H1 (cell line): ENCODE measurements around the gene NDUFB1. TPM values are rescaled to one million over a fixed set of nuclear protein-coding genes. Genes with fewer than 3 reads are reported as not detected.

Experiments
- CTCF ChIA-PET: fragments of 300-600 bp; sonication (Branson Sonifier 250); formaldehyde crosslinking; loops from one replicate; lab custom pipeline; 2021; ENCODE audit not compliant: partially characterized antibody; lab: Charles Lee
- POLR2A ChIA-PET: fragments of 300-600 bp; sonication (Branson Sonifier 250); formaldehyde crosslinking; loops from one replicate; lab custom pipeline; 2021; ENCODE audit warnings: inconsistent platforms; ENCODE audit not compliant: partially characterized antibody; lab: Charles Lee
- DNase-seq, 2 experiments: peaks; one replicate each; pipeline versions ENCODE4 v3.0.0 to v3.0.0-alpha.2; 2010 to 2022; ENCODE audit warnings: low spot score in 2 of 2, low read depth in 1 of 2, mixed read lengths in 1 of 2
- FAIRE-seq: peaks from 2 replicates; lab custom pipeline; 2011; peaks lifted over from hg19 to GRCh38; lab: Jason Lieb, UNC
- H2AFZ ChIP-seq: 2 replicates; pipeline ENCODE4 v1.8.1; 2012; ENCODE audit warnings: low read length, inconsistent platforms
- H2AK5ac ChIP-seq: 2 replicates; pipeline ENCODE4 v1.6.1; 2013; ENCODE audit warnings: low read depth, low read length
- H2BK120ac ChIP-seq: replicated peaks from 2 replicates; pipeline ENCODE3; 2013; ENCODE audit warnings: low read depth, low read length, inconsistent platforms
- H2BK12ac ChIP-seq: 2 replicates; pipeline ENCODE4 v1.6.1; 2013; ENCODE audit warnings: low read depth, low read length
- H2BK15ac ChIP-seq: 2 replicates; pipeline ENCODE4 v1.6.1; 2013; ENCODE audit warnings: low read length
- H2BK20ac ChIP-seq: 2 replicates; pipeline ENCODE4 v1.6.1; 2013; ENCODE audit warnings: low read length
- H2BK5ac ChIP-seq: 2 replicates; pipeline ENCODE4 v1.6.1; 2013; ENCODE audit warnings: low read depth, low read length
- H3K14ac ChIP-seq: 2 replicates; pipeline ENCODE4 v1.6.1; 2013; ENCODE audit warnings: inconsistent platforms; ENCODE audit not compliant: insufficient read length
- H3K18ac ChIP-seq: 2 replicates; pipeline ENCODE4 v1.6.1; 2013; ENCODE audit warnings: low read length; ENCODE audit errors: extremely low read depth
- H3K23ac ChIP-seq: 2 replicates; pipeline ENCODE4 v1.6.1; 2013; ENCODE audit warnings: inconsistent platforms; ENCODE audit not compliant: insufficient read length
- H3K23me2 ChIP-seq: 2 replicates; pipeline ENCODE4 v1.6.1; 2013; ENCODE audit warnings: low read depth, low read length
- H3K27ac ChIP-seq: 2 replicates; pipeline ENCODE4 v1.6.1; 2011; ENCODE audit warnings: low read depth, low read length, inconsistent platforms
- H3K27me3 ChIP-seq, 4 experiments: replicated peaks in 1 of 4; 1 replicate in 1 of 4; 2 replicates in 3 of 4; pipeline versions ENCODE4 v1.6.1 to v1.8.1; 2011 to 2013; ENCODE audit warnings: low read length in 3 of 4, mild to moderate bottlenecking in 3 of 4, inconsistent platforms in 2 of 4, mixed read lengths in 2 of 4, moderate library complexity in 1 of 4; ENCODE audit not compliant: control insufficient read depth in 3 of 4, insufficient read depth in 3 of 4; ENCODE audit errors: extremely low read depth in 1 of 4
- H3K36me3 ChIP-seq, 4 experiments: 2 replicates each; pipeline versions ENCODE4 v1.6.1 to v1.8.1; 2011 to 2013; ENCODE audit warnings: mild to moderate bottlenecking in 4 of 4, low read length in 3 of 4, moderate library complexity in 2 of 4, control low read depth in 1 of 4, inconsistent platforms in 1 of 4; ENCODE audit not compliant: insufficient read depth in 4 of 4, control insufficient read depth in 2 of 4
- H3K4ac ChIP-seq: replicated peaks from 2 replicates; pipeline ENCODE3; 2013; ENCODE audit warnings: low read length, low read depth, mixed read lengths, inconsistent platforms; ENCODE audit not compliant: insufficient read length
- H3K4me1 ChIP-seq, 4 experiments: replicated peaks in 1 of 4; 1 replicate in 1 of 4; 2 replicates in 3 of 4; pipeline versions ENCODE4 v1.6.1 to v1.8.1; 2011 to 2013; ENCODE audit warnings: low read length in 3 of 4, inconsistent platforms in 2 of 4, mixed read lengths in 1 of 4; ENCODE audit not compliant: insufficient read depth in 4 of 4, control insufficient read depth in 3 of 4
- H3K4me2 ChIP-seq, 2 experiments: 2 replicates each; pipeline versions ENCODE4 v1.6.1 to v1.8.1; 2011 to 2013; ENCODE audit warnings: low read depth in 2 of 2, low read length in 2 of 2, control low read depth in 1 of 2, inconsistent platforms in 1 of 2, mild to moderate bottlenecking in 1 of 2; ENCODE audit not compliant: insufficient read depth in 1 of 2
- H3K4me3 ChIP-seq, 4 experiments: fragments of 200-600, 300-600 bp in 1 of 4; sonication (generic), shearing (Covaris generic), sonication (Bioruptor Twin) in 1 of 4; 2 replicates each; pipeline versions ENCODE4 v1.5.1 to v1.8.1; 2011 to 2016; ENCODE audit warnings: low read length in 4 of 4, low read depth in 3 of 4, control low read depth in 2 of 4, inconsistent platforms in 2 of 4, mild to moderate bottlenecking in 2 of 4, mixed read lengths in 1 of 4, moderate library complexity in 1 of 4; ENCODE audit not compliant: insufficient read depth in 2 of 4; ENCODE audit errors: extremely low read depth in 1 of 4
- H3K56ac ChIP-seq: replicated peaks from 2 replicates; pipeline ENCODE3; 2013; ENCODE audit warnings: low read depth, mild to moderate bottlenecking, mixed read lengths, low read length, inconsistent platforms; ENCODE audit not compliant: insufficient read length
- H3K79me1 ChIP-seq: 2 replicates; pipeline ENCODE4 v1.6.1; 2013; ENCODE audit warnings: low read depth, low read length, control low read depth
- H3K79me2 ChIP-seq, 2 experiments: 2 replicates each; pipeline versions ENCODE4 v1.6.1 to v1.8.1; 2012 to 2013; ENCODE audit warnings: low read length in 2 of 2, mild to moderate bottlenecking in 2 of 2, inconsistent platforms in 1 of 2; ENCODE audit not compliant: insufficient read depth in 2 of 2, control insufficient read depth in 1 of 2
- H3K9ac ChIP-seq, 4 experiments: replicated peaks in 1 of 4; 1 replicate in 1 of 4; 2 replicates in 3 of 4; pipeline versions ENCODE4 v1.6.1 to v1.8.1; 2011 to 2013; ENCODE audit warnings: low read depth in 3 of 4, low read length in 3 of 4, control low read depth in 2 of 4, mild to moderate bottlenecking in 2 of 4, moderate library complexity in 2 of 4, inconsistent platforms in 1 of 4; ENCODE audit errors: extremely low read depth in 1 of 4
- H3K9me3 ChIP-seq, 2 experiments: 2 replicates each; pipeline versions ENCODE4 v1.6.1 to v1.8.1; 2012 to 2013; ENCODE audit warnings: mild to moderate bottlenecking in 2 of 2, moderate library complexity in 2 of 2, control low read depth in 1 of 2, inconsistent platforms in 1 of 2, low read depth in 1 of 2, low read length in 1 of 2, mixed read lengths in 1 of 2; ENCODE audit not compliant: insufficient read depth in 2 of 2
- H4K20me1 ChIP-seq, 2 experiments: replicated peaks in 1 of 2; 2 replicates each; pipeline versions ENCODE3 to v1.8.1; 2011 to 2013; ENCODE audit warnings: inconsistent platforms in 2 of 2, low read length in 2 of 2, mild to moderate bottlenecking in 1 of 2; ENCODE audit not compliant: insufficient read depth in 2 of 2, control insufficient read depth in 1 of 2
- H4K5ac ChIP-seq: 2 replicates; pipeline ENCODE4 v1.6.1; 2013; ENCODE audit warnings: low read length, low read depth, mixed read lengths, inconsistent platforms; ENCODE audit not compliant: insufficient read length
- H4K8ac ChIP-seq: 2 replicates; pipeline ENCODE4 v1.8.0; 2013; ENCODE audit warnings: mild to moderate bottlenecking, moderate library complexity, low read length, inconsistent platforms; ENCODE audit not compliant: insufficient read depth; ENCODE audit errors: extremely low read depth
- H4K91ac ChIP-seq: replicated peaks from 2 replicates; pipeline ENCODE3; 2013; ENCODE audit warnings: low read length, mixed read lengths, inconsistent platforms; ENCODE audit not compliant: insufficient read length
- EGR1 ChIP-seq: IDR thresholded peaks from 2 replicates; pipeline ENCODE4 v1.6.1; 2011; ENCODE audit warnings: low read depth, low read length, borderline replicate concordance
- KDM5A ChIP-seq: fragments of 200-600 bp; IDR thresholded peaks from 2 replicates; pipeline ENCODE4 v1.7.1; 2012; ENCODE audit warnings: mild to moderate bottlenecking, low read length, inconsistent platforms, mixed read lengths
- NRF1 ChIP-seq: IDR thresholded peaks from 2 replicates; pipeline ENCODE4 v1.6.1; 2011; ENCODE audit warnings: mild to moderate bottlenecking, low read depth, low read length, improper control_type of control experiment
- SP4 ChIP-seq: IDR thresholded peaks from 2 replicates; pipeline ENCODE4 v1.6.1; 2012; ENCODE audit warnings: low read length, inconsistent platforms
- WGBS, 2 experiments: shearing (Covaris generic) in 1 of 2; methylation state at CpG; one replicate each; pipeline versions ENCODE4 v1.1.6 to v1.1.7; 2013 to 2015; ENCODE audit warnings: low lambda C conversion rate in 2 of 2, mixed read lengths in 2 of 2, inconsistent platforms in 1 of 2, low coverage in 1 of 2, missing lambda C conversion rate in 1 of 2; ENCODE audit not compliant: insufficient replicate concordance in 2 of 2, insufficient coverage in 1 of 2, insufficient read length in 1 of 2; ENCODE audit errors: extremely low coverage in 1 of 2, missing lambda C conversion rate in 1 of 2; 5-methylcytosine and 5-hydroxymethylcytosine counted together
- polyA plus RNA-seq, 7 experiments: library from polyadenylated mRNA; depleted of rRNA in 3 of 7; stranded (reverse) in 5 of 7; unstranded in 2 of 7; fragments of >200 nt in 5 of 7; fragments of 200-250 nt in 2 of 7; gene quantifications; 1 replicate in 5 of 7; 2 replicates in 1 of 7; 4 replicates in 1 of 7; pipeline versions ENCODE4 v1.2.1 to v1.2.3, GENCODE V29; 2011 to 2013; ENCODE audit warnings: missing spikeins in 2 of 7, mixed read lengths in 2 of 7
- total RNA-seq: library from RNA; stranded (reverse); fragmentation: NEBNext Ultra II Directional; extraction: Animal tissue kit (Norgen Biotek cat#: 25700); gene quantifications from 2 replicates; pipeline ENCODE4 v1.2.1, GENCODE V29; 2021

The NDUFB1 gene
- total and polyA plus RNA-seq, 2 of the 8 experiments (the other 6 are each of a cell fraction or from before 2014, with no cell fraction given): 124 to 271 TPM

DNA sequence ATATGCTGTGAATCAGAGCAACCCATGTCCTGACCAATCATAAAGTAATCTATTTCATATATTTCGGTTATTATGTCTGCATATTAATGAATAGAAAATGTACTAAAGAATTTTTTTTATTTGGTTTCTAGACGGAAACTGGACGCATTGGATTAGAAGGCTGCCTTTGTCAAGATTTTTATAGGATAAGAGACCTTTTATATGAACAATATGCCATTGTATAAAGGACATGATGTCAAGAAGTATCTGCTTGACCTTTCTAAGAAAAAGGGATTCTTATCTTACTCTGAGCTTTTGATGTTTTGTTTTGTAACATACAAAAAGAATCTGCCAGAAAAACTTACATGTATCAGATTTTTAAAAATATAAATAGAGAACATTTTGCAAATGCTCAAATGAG, 40.0 kb upstream of the NDUFB1 start:
- H3K36me3 ChIP-seq: peaks cover 18 to 94% (median 60%) of the 10 kb centered on the region in 4 experiments
- no peaks in the 10 kb centered on the region for H3K4me1 ChIP-seq
- no peaks in the 10 kb centered on the region for H3K79me1 ChIP-seq
- no peak overlapping the region for H3K4ac ChIP-seq
- H2BK120ac ChIP-seq: no peak overlapping the region
- H3K18ac ChIP-seq: no peak overlapping the region
- H2BK5ac ChIP-seq: no peak overlapping the region
- no peak overlapping the region for H4K8ac ChIP-seq
- H3K23ac ChIP-seq: no peak overlapping the region
- no peak overlapping the region for H3K4me3 ChIP-seq
- no peak overlapping the region for H2BK12ac ChIP-seq
- no peaks in the 10 kb centered on the region for H4K20me1 ChIP-seq
- H2BK20ac ChIP-seq: no peak overlapping the region
- H2AK5ac ChIP-seq: no peak overlapping the region
- H3K27me3 ChIP-seq: no peaks in the 10 kb centered on the region
- H3K9me3 ChIP-seq: peaks cover 8 to 13% of the 10 kb centered on the region in 2 experiments; a peak in 3 of 4 replicates
- DNase-seq: no peak
- CTCF ChIA-PET: no interaction called here
- H3K79me2 ChIP-seq: no peaks in the 10 kb centered on the region
- H2BK15ac ChIP-seq: no peak overlapping the region
- H3K27ac ChIP-seq: no peak overlapping the region
- POLR2A ChIA-PET: no interaction called here
- H3K4me2 ChIP-seq: no peak overlapping the region
- H3K23me2 ChIP-seq: no peaks in the 10 kb centered on the region
- no peak overlapping the region for H4K5ac ChIP-seq
- H3K9ac ChIP-seq: no peak overlapping the region
- H3K14ac ChIP-seq: no peak overlapping the region
- 86% methylated on average over 3 of the region's 3 CpGs; no CpG with 5 or more reads in 1 of the 2 experiments for WGBS, 2 experiments
- no peak overlapping the region for H4K91ac ChIP-seq
- FAIRE-seq: no peak
- H2AFZ ChIP-seq: no peak overlapping the region
- no peak overlapping the region for H3K56ac ChIP-seq
- TF ChIP-seq SP4 (no peak), NRF1 (no peak), EGR1 (no peak), KDM5A (no peak)
